Stimulated activated CD8-positive, alpha-beta memory T cell treated with anti-CD3 and anti-CD28 coated beads, Interleukin-15, amount 100 ng/mL, for 48 hours (primary cell): Measurements from ENCODE around the gene COL4A3.
"Not testable (repeated sequence)": the region's sequence is repeated elsewhere in the genome, so short reads cannot be mapped to it uniquely, and the experiment has no call there.

ENCODE experiments used
- DNase-seq, 2 donors: peaks; one replicate each; pipeline ENCODE4 v3.0.0-alpha.2; 2020; ENCODE audit warnings: low read depth in 2 of 2

COL4A3 gene

DNA sequence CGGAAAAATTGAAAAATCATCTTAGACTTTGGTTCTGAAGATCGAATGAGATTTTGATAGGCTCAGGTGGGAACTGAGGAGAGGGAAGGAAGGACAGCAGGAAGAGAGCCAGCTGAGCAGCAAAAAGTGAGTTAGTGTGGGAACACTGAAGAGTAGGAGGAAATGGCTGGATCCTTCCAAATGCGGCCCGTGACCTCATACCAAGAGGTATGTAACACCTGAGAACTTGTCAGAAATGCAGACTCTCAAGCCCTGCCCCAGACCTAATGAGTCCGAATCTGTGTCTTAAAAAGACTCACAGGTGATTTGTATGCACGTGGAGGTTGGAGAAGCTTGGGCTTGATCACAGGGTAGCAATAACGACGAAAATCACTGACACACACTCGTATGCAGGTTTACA, 42.0 kb downstream of the COL4A3 start:
- no peak for DNase-seq

DNA sequence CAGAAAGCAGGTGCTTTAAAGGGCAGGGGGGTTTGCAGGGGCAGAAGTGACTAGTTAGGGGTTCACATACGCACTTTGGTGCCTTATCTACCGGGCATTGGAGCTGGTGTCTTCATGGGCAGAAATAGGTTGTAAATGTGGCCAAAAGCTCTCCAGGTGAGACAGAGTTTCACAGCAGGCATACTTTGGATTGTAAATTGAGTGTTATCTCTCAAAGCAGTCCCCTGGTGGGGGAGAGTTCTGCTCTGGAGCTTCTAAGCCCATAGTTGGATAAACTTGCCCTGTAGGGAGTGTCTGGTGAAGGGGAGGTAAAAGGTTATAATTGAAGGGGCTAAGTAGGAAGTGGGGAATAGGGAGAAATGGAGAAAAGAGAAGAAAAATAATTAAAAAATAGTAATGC, 43.1 kb downstream of the COL4A3 start:
- DNase-seq: no peak

DNA sequence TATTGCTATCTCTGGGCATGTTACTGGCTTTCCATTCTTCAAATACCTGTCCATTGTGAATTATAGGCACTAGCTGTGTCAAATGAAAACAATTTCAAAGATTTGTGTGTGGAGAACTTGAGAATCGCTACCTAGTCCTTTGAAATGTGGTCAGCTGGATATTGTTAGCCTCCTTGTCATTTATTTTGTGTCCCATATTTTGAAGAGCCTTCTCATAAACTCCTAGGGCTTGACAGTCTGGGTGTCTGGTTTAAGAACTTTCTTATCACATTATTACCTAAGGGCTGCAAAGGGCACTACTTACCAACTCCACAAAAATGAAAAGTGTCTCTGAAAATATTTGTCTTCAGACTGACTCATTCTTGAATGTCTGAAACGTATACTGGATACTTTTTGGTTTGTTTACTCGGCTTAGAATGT, 50.2 kb downstream of the COL4A3 start:
- no peak for DNase-seq

DNA sequence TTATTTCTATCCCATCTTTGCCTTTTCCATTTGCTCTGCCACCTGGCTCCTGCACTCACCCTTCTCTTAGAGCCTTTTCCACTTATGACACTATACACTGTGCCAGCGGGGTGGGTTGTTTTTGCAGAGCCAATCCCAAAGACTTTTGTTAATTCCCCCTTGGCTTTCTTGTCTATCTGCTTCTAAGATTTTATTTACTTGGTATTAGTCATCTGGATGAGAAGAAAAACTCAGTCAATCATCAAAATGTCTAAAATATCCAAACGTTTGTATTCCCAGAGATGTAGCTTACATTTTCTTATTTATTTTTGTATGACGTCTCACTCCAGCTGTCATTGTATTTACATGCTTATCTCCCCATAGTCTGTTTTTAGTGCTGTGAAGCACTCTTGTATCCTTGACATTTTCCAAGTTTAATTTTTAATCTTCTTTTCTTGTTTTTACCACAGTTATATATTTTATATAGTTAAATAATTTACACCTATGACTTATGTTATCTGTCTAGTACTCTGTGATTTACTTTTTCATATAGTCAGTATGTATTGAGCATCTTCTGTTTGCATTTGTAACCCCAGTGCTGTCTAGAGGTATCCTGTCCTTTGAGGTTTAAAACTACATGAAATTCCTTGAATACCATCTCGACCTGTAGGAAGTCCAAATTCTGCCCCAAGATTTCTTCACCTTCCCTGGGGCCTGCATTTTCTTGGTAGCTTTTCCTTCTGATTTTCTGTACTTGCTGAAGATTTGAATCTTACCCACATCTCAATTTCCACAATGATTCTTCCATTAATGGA, 55.1 kb downstream of the COL4A3 start:
- no peak for DNase-seq

DNA sequence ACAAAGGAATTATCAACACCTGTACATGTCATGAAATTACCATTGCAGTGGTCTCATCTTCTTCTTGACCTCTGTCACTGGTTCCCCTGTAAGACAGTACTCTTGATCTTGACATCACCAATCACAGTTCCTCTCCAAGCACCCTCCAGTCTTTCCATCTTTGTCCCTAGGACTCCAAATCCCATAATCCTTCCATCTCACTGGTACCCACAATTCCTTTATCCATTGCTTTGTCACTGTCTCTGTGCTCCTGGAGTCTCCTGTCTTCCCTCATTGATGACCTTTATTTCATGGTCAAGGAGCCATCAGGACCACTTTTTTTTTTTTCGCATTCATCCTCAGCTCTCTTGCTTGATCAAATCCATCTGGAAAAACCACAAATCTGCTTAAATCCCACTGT, 56.7 kb downstream of the COL4A3 start:
- DNase-seq: no peak

DNA sequence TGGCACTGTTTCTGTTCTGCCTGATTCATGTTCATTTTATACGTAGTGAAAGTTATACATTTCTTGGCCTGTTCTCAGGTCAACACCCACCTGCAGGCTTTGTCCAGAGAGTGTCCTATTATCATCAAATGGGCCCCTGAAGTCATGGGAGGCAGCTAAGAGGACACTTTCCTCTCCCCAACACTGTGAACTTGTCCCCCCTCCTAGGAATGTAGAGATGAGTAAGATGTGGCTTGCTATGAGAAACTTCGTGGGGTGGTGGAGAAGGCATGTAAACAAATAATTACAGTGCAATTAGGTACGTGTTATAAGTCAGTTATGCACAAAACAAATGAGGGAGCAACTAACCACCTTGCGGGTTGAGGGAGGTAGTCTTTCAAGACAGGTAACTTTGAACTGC, 57.9 kb downstream of the COL4A3 start:
- no peak for DNase-seq

DNA sequence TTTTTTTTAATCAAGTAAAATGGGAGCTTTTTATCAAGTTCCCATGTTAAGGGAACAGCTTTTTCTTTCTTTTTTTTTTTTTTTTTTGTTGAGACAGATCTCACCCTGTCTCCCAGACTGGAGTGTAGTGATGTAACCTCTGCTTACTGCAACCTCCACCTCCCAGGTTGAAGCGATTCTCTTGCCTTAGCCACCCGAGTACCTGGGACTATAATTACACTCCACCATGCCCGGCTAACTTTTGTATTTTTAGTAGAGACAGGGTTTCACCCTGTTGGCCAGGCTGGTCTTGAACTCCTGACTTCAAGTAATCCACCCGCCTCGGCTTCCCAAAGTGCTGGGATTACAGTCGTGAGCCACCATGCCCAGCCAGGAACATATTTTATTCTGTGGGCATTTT, 61.2 kb downstream of the COL4A3 start:
- DNase-seq: not testable (repeated sequence)

DNA sequence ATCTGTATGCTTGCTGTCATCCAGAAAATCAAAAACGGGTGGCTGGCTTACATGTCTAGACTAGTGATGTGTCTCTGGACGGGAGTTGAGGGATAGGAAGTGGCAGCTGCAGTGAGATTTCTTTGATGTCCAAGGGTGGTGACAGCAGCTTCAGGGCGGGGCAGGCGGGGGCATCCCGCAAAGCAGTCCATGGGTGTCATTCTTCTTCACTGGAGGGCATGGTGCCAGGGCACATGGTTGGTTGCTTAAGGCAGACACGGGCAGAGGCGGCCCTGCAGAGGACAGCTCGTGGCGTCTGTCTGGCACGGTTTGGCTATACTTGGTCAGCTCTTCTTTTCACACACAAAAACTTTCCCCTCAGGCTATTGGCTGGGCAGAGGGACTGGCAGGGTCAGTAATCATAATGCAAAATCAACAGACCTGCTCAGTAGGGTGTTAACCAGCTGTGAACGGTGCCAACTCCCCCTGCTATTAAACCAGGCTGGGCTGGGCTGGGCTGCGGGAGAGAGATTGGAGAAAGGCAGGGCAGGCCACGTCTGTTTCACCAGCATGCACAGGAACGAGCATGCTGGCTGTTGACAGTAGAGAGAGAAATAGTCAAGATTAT, 63.7 kb downstream of the COL4A3 start:
- no peak for DNase-seq

DNA sequence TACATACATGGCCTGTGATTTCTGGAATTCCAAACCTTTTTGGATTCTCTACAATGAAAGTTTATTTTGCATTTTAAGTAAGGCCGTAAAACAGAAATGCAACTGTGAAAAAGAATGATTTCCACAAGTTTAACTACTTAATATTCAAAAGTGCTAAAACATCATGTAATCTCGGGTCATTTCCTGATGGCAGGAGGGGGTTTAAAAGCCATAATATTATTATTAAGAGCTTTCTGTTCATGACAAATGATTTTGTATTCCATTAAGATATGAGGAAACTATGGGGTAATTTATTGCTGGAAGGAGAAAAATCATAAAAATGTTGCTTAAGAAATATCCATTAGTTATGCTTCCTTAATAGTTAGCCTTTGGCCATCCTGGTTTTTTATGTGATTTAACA, 65.7 kb downstream of the COL4A3 start:
- DNase-seq: no peak

DNA sequence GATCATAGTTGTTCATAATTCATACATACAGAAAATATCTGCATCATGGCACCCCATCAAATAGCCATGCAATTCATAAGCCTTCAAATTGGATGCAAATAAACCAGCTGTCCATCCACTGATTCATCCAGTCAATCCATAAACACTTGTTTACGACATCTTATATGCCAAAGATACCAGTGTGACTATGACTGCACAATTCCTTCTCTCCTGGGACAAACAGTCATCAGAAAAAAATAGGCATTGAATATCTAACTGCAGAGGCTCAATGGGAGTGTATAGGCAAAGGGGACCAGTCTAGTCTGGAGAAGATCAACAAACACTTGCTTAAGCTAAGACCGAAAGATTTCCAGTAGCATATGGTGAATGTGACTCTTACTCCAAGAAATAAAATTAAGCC, 70.0 kb downstream of the COL4A3 start:
- DNase-seq: no peak

DNA sequence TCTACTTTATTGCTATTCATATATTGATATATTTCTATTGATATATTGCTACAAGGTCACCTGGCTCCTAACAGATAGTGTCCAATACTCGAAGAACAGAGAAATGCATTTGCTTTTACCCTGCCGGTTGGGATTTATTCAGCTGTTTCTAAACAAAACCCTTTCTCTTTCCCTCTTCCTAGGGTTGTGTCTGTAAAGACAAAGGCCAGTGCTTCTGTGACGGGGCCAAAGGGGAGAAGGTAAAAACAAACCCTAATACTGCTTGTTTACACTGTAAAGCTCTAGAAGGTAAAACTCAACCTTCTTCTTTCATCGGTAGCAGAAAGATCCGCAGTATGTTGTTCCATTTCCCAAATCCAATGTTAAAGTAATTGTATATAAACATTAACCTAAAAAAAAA, 73.4 kb downstream of the COL4A3 start:
- DNase-seq: no peak

DNA sequence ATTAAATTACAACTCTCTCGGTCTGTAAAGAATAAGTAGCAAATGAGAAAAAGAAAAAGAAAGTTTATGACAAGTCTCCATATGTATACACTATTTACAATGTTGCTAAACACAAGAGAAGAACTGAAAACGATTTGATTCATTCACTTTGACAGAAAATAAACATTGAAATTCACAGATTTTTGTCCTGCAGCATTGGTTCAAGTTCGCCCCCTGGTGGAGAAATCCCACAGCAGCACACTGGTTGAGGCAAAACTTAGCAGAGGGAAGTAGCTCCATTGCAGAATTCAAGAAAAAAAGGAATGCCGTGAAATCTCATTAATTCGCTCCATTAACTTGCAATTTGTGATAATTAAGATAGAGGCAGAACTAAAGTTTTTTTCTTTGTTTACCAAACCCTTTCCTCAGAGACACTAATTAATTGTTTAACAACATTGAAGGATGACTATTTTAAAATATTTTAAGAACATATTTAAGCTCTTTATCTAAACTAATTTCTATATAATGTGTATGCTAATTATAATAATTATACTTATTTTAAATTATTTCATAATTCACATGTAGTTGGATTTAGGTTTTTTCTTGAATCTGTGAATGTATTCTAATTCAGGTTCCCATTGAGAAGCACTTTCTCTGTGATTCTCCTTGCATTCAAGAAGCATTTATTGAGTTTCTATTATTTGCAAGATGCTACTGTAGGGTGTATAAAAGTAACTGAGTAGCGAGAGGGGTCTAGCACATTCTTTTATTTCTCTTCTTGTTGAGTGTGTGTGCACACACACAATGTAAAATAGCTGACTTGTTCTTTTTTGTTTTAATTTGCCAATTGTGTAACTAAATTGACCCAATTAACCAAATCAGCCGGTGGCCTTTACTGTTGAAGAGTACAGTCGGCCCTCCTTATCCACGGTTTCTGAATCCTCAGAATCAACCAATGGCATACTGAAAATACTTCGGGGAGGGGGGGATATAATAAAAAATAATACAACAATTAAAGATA, 74.1 kb downstream of the COL4A3 start:
- DNase-seq: peak; percentile 18 to 24

DNA sequence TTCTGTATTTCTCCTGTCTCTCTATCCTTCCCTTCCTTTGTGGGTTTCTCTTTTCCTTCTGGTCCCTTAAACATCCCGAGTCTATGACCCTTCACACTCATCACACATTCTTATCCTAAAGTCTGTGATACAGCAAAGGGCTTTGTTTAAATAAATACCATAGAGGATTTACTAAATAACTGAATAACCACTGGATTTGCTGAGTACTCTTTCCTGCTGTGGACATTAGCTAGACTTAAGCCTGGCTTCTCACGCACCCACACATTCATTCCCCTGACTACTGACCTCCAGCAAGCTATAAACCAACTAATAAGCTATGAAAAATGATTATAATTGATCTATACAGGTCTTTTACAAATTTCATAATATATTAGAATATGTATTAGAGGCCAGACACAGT, 76.6 kb downstream of the COL4A3 start:
- DNase-seq: no peak

DNA sequence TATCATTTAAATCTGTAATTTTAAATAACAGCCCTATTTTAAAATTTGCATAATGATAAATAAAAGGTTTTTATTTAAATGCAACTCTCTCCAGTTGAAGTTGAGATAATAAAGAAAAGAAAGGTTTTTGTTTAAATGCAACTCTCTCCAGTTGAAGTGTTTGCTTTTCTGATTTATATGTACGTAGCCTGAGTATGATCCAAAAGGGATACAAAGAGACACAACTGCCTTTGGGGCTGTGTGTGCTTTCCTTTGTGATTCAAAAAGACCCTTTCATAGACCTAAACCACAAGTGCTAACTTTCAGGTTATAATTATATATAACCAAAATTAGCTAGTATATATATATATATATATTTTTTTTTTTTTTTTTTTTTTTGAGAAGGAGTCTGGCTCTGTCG, 84.5 kb downstream of the COL4A3 start:
- DNase-seq: no peak

DNA sequence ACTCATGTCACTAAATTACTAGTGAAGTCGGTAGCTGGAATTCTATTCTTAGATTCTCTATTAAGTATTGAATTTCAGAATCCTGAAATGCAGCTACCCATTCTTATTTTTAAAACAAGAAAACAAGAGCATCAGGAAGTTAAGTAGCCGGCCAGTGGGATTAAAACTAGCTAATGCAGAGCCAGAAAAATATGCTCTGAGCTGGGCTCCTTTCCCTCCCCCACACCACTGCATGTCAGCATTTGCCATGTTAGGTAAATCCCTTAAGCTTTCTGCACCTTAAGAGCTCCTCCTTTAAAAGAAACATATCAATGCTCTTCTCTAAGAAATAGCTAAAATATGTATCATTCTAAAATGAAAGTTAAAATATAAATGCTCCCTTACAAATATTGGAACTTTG, 88.4 kb downstream of the COL4A3 start:
- no peak for DNase-seq

DNA sequence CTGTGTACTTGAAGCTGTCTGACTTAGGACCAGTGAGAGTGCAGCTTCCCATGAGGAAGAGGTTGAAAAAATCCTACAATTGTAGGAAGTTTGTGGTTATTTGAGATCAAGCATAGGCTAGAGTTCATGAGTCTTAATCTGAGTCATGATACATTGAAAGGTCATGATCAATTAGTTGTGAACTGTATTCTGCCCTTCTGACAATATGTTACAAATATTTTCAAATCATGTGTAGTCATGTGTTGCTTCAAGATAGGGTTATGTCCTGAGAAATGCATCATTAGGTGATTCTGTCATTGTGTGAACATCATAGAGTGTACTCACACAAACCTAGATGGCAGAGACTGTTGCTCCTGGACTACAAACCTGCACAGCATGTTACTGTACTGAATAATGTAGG, 92.2 kb downstream of the COL4A3 start:
- no peak for DNase-seq

DNA sequence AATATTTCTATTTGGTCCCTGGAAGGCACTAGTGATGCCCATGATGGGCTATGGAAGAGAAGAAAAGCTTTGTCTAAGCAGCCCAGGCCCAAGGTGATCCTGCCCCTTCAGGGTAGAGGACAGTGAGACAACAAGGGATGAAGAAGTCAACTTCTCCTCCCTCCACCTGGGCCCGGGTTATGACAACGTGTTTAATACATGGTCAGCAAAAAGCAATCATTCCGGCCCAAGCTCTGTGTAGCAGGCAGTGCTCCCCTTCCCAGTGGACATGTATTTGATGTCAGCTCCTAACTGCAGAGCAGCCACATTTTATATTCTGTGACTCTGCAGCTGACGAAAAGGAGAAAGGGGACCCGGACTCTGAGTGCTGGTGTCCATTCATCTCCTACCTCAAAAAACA, 93.4 kb downstream of the COL4A3 start:
- DNase-seq: no peak

DNA sequence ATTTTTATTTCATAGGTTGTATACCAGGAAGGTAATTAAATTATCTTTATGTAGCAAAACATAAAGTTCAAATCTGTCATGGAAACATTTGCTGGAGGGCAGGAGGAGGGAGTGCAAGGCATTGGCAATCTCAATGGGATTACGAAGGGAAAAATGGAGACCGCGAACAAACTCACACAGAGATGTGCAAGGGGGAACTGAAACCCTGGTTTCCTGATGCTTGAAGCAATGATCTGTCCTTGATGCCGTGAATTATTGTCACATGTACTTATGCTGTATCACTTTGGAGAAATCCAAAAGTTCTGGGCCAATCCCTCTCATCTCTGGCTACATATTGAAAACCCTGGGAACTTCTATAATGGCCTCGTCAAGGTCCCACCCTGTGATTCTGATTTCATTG, 95.6 kb downstream of the COL4A3 start:
- DNase-seq: no peak

DNA sequence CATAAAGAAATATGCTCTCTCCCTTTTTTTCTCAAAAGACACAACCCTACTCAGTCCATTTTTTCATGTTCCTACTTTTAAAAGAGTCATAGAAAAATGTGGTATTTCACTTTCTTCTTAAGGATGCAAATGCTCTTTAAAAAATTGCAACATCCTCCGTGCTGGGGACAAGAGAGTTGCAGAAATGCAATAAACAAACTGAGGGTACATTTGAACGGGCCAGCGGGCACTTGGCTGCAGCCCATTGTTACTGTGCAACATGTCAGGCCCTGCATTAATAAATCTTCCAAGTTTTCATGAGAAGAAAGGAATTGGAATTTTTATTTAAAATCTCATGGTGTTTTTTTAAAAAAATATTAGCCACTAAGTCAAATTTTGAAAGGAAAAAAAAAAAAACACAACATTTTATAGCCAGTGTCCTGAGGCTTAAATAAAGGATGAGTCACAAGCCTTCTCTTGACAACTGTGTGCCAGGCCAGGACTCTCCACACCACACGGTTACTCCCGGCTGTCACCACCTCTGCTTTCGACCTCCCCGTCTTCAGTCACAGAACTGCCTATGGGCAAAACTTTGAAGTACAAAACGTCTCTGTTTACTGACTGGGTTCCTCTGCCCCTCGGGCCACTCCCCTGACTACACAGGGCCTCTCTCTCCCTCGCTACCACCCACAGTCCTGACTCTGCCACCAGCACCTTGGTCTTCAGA, 103.1 kb downstream of the COL4A3 start:
- no peak for DNase-seq

DNA sequence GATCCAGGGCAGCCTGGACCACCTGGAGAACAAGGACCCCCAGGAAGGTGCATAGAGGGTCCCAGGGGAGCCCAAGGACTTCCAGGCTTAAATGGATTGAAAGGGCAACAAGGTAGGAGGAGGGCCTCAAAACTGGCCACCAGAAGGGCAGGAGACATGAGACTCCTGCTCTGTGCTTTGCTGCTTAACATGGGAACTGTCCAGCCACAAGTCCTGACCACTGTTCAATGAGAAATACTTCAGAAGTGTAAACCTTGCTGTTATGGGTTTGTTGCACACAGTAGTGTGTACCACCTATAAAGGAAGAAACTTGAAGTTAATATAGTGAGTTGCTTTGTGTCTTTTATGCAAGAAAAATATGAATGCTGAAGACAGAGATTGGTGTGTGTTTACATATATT, 116.5 kb downstream of the COL4A3 start:
- DNase-seq: no peak

DNA sequence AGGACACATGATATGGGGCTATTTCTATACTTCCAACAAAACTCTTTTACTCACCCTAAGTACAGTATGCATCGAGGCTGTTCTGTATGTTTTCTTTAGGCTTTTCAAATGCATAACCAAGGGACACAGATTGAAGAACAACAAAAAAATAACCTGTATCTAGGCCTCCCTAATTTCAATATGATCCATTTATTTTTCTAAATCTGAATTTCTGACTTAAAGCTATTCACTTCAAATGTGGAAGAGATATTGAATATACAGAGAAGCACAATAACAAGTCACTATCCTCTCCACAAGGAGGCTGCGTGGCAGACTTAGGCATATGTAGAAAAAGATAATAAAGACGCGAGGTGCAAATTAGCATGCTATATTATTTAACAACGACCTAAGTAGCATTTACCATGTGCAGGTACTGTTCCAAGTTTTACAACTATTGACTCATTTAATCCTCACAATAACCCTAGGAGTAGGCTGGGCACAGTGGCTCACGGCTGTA, 121.4 kb downstream of the COL4A3 start:
- no peak for DNase-seq

DNA sequence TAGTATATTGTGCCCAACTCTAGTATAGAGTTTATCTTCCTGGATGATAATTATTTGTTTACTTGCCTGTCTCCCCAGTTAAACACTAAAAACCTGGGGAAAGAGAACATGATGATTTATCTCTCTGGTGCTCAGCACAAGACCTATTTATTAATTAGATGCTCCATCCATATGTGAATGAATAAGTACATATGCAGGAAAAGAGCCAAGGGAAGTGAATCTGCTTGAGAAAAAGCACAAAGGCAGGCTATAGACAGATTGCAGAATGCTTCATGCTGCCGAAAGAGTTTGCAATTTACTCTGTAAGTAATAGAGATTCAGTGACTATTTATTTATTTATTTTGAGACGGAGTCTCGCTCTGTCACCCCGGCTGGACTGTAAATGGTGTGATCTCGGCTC, 123.3 kb downstream of the COL4A3 start:
- no peak for DNase-seq
